GM18502 (cell line): ENCODE data around the gene SMC3.

Source experiments
- ATAC-seq: cut with Tn5 transposase; IDR thresholded peaks from one replicate; pipeline ENCODE4 v1.9.1; 2021; ENCODE audit warnings: mild to moderate bottlenecking; ENCODE audit not compliant: unreplicated experiment, poor library complexity

SMC3 gene

DNA sequence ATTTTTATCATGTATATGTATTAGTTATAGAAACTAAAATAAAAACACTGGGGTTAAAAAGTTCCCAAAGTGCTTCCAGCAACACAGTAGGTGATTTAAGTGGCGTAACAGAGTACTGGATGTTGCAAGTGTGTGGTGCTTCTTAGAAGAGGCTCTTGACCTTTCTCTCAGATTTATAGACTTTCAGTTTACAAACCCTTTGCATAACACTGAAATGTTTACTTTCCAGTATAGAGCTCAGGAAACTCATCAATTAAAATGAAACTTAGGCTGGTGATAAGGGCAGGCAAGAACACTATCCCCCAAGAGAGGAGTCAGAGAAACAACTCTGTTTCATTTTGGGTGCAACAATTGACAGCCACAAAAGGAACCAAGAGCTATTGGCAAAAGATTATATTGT lies 27.5 kb upstream of the SMC3 start:
- no peak for ATAC-seq

GRCh38 chr10:110544958-110545537 lies 22.4 kb upstream of the SMC3 start:
- no peak for ATAC-seq

GRCh38 chr10:110546077-110546476 lies 21.4 kb upstream of the SMC3 start:
- ATAC-seq = no peak

DNA sequence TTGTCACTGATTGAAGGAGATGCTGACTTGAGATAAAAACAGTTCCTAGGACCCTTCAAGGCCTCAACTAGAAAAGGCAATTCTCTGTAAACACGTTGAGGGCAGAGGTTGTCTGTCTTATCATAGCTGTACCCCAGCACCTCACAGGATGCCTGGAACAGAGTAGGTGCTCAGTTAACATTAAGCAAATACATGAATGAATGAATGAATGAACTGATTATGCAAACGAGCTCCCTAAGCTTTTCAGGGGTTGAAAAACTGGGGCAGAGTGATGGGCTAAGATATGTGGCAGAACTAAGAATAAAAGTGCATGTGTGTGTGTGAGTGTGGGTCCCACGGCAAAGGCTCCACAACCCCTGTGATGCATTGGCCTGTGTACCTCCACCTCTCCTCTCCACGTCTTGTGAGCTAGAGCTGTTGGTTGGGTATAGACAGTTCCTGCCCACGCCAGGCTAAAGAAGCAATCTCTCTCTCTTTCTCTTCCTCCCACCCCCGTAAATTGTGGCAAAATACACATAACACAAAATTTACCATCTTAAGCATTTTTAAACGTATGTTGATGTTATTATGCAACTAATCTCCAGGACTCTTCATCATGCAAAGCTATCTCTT lies 20.9 kb upstream of the SMC3 start:
- ATAC-seq = no peak

GRCh38 chr10:110547139-110547761 lies 20.2 kb upstream of the SMC3 start:
- ATAC-seq = peak; percentile 50

DNA sequence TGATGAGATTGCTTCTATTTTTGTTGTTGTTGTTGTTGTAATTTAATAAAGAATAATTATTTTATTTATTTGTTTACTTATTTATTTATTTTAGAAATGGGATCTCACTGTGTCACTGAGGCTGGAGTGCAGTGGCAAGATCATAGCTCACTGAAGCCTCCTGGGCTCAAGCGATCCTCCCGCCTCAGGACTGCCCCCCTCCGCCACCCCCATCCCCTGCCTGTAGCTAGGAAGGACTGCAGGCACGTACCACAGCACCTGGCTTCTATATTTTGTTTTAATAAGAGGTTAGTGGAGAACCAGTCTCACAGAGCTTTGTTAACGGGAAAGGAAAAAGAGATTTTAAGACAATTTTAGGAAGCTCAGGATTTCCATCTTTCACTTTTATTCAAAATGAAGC lies 19.5 kb upstream of the SMC3 start:
- no peak for ATAC-seq

DNA sequence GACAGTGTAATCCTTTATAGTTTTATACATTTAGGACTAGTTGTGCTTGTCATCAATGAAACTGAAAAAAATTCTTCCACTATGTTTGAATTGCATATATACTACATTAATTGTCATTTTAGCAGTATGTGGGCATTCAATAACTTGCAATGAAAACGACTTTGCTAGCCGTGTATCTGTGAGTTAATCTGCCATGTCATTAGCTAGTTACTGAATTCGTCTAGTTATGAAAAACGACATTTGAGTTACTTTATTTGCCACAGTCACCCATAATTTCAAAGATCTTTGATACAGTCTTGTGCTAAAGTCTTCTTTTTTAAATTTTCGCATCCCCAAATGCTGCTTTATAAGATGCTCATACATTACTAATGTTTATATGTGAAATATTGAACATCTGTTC lies 18.3 kb upstream of the SMC3 start:
- ATAC-seq = no peak

GRCh38 chr10:110553905-110554304 lies 13.6 kb upstream of the SMC3 start:
- ATAC-seq = no peak

- ATAC-seq = no peak
Observed at GRCh38 chr10:110556296-110556695, 11.2 kb upstream of the SMC3 start.

DNA sequence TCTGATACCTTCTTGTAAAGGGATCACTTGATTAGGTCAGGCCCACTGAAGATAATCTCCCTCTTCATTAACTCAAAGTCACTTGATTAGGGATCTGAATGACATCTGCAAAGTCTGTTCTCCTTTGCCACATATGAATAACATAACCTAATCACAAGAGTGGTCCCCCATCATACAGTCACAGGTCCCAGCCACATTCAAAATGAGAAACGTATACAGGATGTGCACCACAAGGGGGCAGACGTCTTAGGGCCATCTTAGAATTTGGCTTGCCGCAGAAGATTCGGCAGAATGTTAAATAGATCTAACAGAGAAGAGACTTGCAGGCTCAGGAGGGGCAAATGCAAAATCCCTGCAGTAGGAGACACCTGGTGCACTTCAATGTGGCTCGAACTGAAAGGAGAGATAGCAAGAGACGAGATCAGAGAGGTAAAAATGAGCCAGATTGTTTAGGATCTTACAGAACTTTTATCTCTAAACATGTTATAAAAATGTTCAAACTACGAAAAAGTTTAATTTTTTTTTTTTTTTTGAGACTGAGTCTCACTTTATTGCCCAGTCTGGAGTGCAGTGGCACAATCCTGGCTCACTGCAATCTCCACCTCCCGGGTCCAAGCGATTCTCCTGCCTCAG lies 10.4 kb upstream of the SMC3 start:
- peak; percentile 83 for ATAC-seq

GRCh38 chr10:110558041-110558440 lies 9.5 kb upstream of the SMC3 start:
- ATAC-seq = no peak

DNA sequence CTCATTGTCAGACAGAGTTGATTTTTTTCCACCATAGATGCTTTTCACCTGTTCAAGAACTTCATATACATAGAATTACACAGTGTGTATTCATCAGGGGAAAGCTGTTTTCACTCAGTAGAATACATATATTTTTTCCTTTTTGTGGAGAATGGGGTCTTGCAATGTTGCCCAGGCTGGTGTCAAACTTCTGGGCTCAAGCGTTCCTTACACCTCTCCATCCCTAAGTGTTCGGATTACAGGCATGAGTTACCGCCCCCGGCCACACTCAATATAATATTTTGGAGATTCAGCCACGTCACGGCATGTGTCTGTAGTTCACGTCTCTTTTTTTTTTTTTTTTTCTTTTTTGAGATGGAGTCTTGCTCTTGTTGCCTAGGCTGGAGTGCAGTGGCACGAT lies 7.5 kb upstream of the SMC3 start:
- no peak for ATAC-seq

- ATAC-seq = no peak
Observed at GRCh38 chr10:110561292-110561691, 6.2 kb upstream of the SMC3 start.

- ATAC-seq = no peak
Observed at GRCh38 chr10:110562348-110562747, 5.1 kb upstream of the SMC3 start.

- ATAC-seq = no peak
Observed at GRCh38 chr10:110563132-110563531, 4.4 kb upstream of the SMC3 start.

DNA sequence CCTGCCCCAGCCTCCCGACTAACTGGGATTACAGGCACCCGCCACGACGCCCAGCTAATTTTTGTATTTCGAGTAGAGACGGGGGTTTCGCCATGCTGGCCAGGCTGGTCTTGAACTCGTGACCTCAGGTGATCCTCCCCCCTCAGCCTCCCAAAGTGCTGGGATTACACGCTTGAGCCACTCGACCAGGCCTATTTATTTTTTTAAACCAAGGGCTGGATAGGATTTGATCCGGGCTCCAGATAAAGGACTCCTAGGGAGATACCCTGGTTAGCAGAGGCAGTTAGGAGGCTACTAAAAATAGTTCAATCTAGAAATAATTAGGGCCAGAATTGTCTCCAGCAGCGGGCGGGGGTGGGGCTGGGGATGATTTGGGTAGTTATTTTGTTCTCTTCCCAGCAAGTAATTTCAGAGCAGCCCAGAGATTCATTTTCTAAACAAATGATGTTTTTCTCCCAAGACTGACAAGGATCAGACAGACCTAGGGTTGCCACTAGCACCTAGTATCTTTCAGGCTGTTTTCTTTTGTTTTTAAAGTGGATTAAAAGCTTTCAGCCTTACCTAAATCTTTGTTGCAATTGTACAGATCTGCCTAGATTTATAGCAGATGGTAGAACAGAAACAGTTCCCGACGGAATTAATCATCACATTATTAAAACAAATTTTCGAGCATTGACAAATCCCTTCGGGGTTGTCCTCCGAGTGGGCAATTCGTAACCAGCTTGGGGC lies 859 bp upstream of the SMC3 start:
- no peak for ATAC-seq

GRCh38 chr10:110568055-110568735 lies 700 bp downstream of the SMC3 start:
- ATAC-seq = peak; percentile 42

DNA sequence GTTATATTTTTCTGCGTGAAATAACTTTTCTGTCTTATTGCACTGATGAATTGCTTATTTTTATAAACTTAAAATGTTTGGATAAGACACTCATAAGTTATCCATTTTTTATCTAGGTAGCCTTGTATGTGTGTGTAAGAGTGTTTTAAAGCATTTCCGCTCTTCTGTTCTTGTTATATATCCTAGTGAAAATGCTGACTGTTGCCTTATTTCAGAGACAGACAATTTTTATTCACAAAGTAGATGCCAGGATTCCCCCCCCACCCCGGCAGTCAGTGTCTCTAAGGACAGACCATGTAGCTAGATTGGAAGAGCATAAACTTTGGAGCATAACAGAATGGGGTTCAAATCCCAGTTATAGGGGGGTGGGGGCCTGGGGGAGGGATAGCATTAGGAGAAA lies 1.6 kb downstream of the SMC3 start:
- no peak for ATAC-seq

GRCh38 chr10:110569736-110570135 lies 2.2 kb downstream of the SMC3 start:
- ATAC-seq = no peak

GRCh38 chr10:110571093-110571743 lies 3.7 kb downstream of the SMC3 start:
- no peak for ATAC-seq
